ENCODE data around the gene OGA.

DNA sequence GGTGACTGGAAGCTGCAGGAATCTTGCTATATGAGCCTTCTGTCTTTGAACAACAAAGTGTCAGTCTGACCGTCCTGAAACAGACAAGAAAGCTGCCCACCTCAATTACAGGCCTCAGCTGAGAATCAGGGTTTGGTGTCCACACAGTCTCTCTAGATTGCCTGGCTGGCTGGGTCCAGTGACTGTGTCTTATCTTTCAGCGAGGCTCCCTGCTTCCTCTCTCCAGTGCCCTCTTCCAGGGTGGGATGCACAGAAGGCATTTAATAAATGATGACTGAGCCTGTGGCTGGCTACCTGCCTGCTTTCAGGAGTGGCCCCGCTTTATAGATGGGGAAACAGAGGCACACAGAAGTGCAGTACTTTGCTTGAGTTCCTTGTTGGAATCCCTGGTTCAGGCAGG is 69.7 kb downstream of the OGA start:
- TF ChIP-seq, protein P1, sequence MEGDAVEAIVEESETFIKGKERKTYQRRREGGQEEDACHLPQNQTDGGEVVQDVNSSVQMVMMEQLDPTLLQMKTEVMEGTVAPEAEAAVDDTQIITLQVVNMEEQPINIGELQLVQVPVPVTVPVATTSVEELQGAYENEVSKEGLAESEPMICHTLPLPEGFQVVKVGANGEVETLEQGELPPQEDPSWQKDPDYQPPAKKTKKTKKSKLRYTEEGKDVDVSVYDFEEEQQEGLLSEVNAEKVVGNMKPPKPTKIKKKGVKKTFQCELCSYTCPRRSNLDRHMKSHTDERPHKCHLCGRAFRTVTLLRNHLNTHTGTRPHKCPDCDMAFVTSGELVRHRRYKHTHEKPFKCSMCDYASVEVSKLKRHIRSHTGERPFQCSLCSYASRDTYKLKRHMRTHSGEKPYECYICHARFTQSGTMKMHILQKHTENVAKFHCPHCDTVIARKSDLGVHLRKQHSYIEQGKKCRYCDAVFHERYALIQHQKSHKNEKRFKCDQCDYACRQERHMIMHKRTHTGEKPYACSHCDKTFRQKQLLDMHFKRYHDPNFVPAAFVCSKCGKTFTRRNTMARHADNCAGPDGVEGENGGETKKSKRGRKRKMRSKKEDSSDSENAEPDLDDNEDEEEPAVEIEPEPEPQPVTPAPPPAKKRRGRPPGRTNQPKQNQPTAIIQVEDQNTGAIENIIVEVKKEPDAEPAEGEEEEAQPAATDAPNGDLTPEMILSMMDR (IDR thresholded peaks at IDR 0.05), result no peak
- no peak for TF ChIP-seq POLR2A (IDR thresholded peaks at IDR 0.05)
